ENCODE results near the gene IRF3.

Gene IRF3

DNA sequence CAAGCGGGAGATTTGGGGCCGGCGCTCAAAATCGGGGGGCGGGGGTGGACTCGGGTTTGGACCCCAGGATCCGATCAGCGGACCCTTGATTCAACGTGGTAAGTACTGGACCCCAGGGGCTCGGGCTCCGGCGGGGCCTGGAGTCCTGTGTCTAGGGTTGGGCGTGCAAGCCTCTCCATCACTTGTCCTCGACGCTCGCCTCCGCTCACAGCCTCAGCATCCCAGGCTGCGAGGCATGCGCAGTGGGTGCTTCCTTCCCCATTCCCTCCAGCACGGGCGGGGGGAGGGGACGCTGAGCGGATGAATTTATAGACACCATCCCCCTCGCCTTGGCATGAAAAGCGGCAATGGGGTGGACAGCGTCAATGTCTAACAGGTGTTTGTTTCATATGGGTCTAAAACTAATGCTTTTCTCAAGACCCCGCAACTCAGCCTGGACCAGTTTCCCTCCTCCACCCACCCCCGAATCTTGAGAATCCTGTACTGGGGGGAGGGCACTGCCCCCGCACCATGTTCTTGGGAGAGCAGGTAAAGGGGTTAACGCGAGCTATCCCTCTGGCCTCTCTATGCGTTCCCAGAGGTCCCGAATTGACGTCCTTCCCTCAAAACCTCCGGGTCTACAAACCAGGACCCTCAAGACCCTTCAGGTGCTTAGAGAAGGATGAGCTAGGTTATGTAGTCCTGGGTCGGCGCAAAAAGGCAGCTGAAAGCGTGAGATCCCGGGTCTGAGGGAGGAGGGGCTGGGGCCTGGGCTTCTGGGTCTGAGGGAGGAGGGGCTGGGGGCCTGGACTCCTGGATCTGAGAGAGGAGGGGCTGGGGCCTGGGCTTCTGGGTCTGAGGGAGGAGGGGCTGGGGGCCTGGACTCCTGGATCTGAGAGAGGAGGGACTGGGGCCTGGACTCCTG is 25.8 kb upstream of the IRF3 start:
- TF ChIP-seq, protein P1, sequence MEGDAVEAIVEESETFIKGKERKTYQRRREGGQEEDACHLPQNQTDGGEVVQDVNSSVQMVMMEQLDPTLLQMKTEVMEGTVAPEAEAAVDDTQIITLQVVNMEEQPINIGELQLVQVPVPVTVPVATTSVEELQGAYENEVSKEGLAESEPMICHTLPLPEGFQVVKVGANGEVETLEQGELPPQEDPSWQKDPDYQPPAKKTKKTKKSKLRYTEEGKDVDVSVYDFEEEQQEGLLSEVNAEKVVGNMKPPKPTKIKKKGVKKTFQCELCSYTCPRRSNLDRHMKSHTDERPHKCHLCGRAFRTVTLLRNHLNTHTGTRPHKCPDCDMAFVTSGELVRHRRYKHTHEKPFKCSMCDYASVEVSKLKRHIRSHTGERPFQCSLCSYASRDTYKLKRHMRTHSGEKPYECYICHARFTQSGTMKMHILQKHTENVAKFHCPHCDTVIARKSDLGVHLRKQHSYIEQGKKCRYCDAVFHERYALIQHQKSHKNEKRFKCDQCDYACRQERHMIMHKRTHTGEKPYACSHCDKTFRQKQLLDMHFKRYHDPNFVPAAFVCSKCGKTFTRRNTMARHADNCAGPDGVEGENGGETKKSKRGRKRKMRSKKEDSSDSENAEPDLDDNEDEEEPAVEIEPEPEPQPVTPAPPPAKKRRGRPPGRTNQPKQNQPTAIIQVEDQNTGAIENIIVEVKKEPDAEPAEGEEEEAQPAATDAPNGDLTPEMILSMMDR (IDR thresholded peaks at IDR 0.05; ENCODE audit: insufficient read depth, low read depth, low read length, missing control alignments): no peak
- H3K4me3 ChIP-seq (ENCODE audit: low read length): peak overlapping the region; percentile 57
- peak; percentile 45 for DNase-seq (ENCODE audit: low read depth)

DNA sequence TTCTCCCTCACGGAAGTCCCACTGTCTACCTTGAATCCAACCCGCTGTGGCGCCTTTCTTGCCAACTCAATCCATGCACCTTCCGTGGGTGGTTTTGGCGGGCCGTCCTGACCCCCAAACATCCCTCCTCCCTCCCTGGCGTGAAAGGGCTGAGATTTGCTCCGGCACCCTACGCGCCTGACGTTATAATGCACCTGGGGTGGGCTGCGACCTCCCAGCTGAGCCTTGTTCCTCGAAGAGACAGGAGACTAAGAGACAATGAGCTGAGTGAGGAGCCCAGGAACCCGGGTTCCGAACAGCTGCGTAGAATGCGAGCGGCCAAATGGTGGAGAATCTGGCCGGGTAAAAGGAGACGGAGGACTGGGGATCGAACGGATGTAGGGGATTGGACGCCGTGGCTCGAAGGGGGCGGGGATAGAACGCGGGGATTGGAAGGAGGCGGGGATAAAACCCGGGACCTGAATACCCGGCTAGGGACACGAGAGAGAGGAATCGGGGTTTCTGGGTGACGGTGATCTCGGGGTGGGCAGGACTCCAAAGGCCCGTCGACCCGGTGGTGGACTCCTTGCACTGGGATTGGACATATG is 25.1 kb upstream of the IRF3 start, which contains the start of gene CPT1C:
Gene CPT1C, plus strand, starts transcription at position 461 of the 587 bp plus-strand sequence. CDS start 1,137 bp downstream, outside the sequence.
- peak; percentile 78 for DNase-seq (ENCODE audit: low read depth)
- H3K4me3 ChIP-seq (ENCODE audit: low read length): peak within 1 kb of the TSS; percentile 57
- TF ChIP-seq, protein P1 (IDR thresholded peaks at IDR 0.05; ENCODE audit: insufficient read depth, low read depth, low read length, missing control alignments): no peak

DNA sequence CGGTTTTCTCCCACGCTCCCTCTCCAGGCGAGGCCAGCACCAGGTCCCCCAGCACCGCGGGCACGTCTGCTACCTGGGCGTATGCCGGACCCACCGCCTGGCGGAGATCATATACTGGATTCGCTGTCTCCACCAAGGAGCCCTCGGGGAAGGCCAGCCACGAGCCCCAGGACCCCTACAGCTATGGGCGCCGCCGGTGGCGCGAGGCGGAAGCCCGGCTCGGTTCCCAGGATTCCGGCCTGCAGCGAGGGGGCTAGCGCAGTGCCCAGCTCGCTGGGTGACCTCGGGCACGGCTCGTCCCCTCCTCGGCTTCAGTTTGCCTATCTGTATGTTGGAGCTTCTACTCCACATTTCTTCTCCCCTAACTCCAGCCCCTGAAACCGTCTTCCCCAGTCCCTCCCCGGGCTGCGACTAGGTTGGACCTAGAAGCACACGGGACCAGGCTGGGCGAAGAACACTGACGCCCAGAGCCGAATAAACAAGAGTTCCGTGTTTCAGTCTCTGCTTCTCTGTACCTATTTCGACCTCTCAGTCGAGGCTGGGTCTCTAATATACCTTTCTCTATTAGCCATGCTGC is 24.5 kb upstream of the IRF3 start:
- TF ChIP-seq, protein P1 (IDR thresholded peaks at IDR 0.05; ENCODE audit: insufficient read depth, low read depth, low read length, missing control alignments): no peak
- DNase-seq (ENCODE audit: low read depth): no peak
- H3K4me3 ChIP-seq (ENCODE audit: low read length): peak overlapping the region; percentile 57

DNA sequence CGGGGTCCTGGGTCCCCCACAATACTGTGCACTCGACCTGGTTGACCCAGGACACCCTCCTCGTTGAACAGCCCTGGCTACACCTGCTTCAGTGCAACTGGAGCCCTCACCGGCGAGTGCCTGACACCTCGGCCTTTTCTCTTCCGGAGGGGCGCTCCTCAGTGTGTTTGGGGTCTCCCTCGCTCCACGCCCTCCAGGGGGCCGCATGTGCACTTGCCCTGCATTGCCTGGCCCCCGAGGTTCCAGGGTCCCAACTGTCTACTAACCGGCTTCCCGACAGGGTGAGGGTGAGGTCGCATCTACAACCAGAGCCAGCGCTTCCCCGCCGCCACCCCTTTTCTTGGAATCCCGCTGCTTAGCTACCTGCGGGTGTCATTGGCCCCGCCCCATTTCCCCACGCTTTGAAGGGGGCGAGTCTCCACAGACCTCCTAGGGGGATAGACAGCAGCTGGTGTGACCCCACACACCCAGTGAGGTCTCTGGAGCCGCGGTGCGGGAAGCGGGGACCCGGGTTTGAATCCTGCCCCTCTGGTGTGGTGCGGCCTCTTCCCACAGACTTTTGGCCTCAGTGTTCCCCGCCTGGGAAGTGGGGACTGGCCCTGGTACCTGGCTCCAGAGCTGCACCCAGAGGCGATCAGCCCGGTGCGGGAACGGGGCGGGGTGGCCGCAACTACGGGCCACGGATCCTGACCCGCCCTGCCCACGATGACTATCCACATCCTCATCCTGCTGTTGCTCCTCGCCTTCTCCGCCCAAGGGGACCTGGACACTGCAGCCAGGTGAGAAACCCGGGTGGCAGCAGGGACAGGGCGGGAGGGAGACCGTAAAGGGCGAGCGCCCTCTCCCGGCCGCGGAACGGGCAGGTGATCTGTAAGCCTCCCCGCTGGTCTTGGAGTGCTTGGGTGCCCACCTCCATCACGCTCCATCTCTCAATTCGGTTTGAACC is 23.7 kb upstream of the IRF3 start, which contains the start of gene ADM5:
Gene ADM5, plus strand, starts transcription at position 462 of the 946 bp plus-strand sequence. Its CDS starts 244 bp downstream, at position 706.
- H3K4me3 ChIP-seq (ENCODE audit: low read length): peak within 1 kb of the TSS; percentile 57
- peak; percentile 53 for DNase-seq (ENCODE audit: low read depth)

DNA sequence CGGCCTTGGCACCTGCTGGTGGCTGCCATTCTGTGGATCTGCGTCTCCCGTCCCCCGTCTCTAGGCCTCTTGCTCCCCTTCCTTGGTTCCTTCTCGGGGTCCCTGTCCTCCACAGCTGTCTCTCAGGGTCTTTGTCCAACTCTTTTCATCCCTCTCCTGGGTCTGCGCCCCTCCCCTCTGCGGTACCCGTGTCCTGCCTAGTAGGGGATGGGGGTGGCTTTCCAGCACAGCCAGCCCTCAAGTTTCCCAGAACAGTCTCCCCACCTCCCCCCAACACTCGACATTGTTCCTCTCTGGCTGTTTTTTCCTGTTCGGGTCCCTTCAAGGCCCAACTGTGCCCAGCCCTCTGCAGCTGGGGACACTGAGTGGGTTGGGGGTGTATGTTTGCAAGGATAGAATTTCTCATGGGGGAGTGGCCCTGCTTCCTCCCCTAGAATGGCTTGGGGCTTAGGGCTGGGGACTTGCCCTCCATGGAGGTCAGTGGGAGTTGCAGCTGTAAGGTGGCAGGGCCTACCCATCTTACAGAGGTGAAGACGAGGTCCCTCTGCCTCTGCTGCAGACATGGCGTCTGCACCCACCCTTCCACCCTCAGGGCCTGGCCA is 23.0 kb upstream of the IRF3 start:
- H3K4me3 ChIP-seq (ENCODE audit: low read length): no peak overlapping the region
- TF ChIP-seq, protein P1 (IDR thresholded peaks at IDR 0.05; ENCODE audit: insufficient read depth, low read depth, low read length, missing control alignments): no peak
- DNase-seq (ENCODE audit: low read depth): no peak

More for the DNA sequence above, 23.7 kb upstream of the IRF3 start, which contains the start of gene ADM5:
- TF ChIP-seq, protein P1 (IDR thresholded peaks at IDR 0.05; ENCODE audit: insufficient read depth, low read depth, low read length, missing control alignments): peak; percentile 65

All from epithelial cell of esophagus (primary cell).